A549 (cell line): ENCODE measurements around the gene INHA. TPM values are rescaled to one million over a fixed set of nuclear protein-coding genes. Genes with fewer than 3 reads are reported as not detected.

Experiments used
- ATAC-seq, 2 experiments: fragments of 200-7000 bp in 1 of 2; fragments of >200 bp in 1 of 2; cut with Nextera tagmentation in 1 of 2; cut with Tn5 transposase in 1 of 2; 3 replicates each; pipeline versions ENCODE4 v1.8.0 to v1.9.1; 2018 to 2020; ENCODE audit warnings: mild to moderate bottlenecking in 1 of 2, moderate library complexity in 1 of 2
- CTCF ChIA-PET: fragments of 300-600 bp; sonication (Branson Sonifier 250); formaldehyde crosslinking; extraction: SDS; loops from one replicate; lab custom pipeline; 2021; ENCODE audit warnings: antibody characterized with exemption, inconsistent platforms; lab: Yijun Ruan, JAX
- POLR2A ChIA-PET: fragments of 350-600 bp; formaldehyde crosslinking; extraction: SDS; loops from one replicate; lab custom pipeline; 2021; ENCODE audit warnings: antibody characterized with exemption, inconsistent platforms; lab: Yijun Ruan, JAX
- DNase-seq, 2 experiments: peaks; one replicate each; pipeline versions ENCODE4 v3.0.0 to v3.0.0-alpha.2; 2011 to 2016; ENCODE audit warnings: low read depth in 1 of 2, low spot score in 1 of 2
- FAIRE-seq: peaks from 2 replicates; lab custom pipeline; 2011; peaks lifted over from hg19 to GRCh38; lab: Jason Lieb, UNC
- H3K27ac ChIP-seq, 2 experiments: fragments of >200 bp; sonication (Bioruptor Twin); formaldehyde crosslinking; 3 replicates each; pipeline ENCODE4 v1.5.1; 2016 to 2017
- H3K4me1 ChIP-seq: fragments of >200 bp; sonication (Bioruptor Twin); formaldehyde crosslinking; 3 replicates; pipeline ENCODE4 v1.6.1; 2016
- H3K4me2 ChIP-seq: fragments of >200 bp; sonication (Bioruptor Twin); formaldehyde crosslinking; 3 replicates; pipeline ENCODE4 v1.6.1; 2016
- H3K4me3 ChIP-seq: fragments of >200 bp; sonication (Bioruptor Twin); formaldehyde crosslinking; 3 replicates; pipeline ENCODE4 v1.5.1; 2016
- H3K9me3 ChIP-seq: fragments of >200 bp; sonication (Bioruptor Twin); formaldehyde crosslinking; 3 replicates; pipeline ENCODE4 v1.6.1; 2016
- BHLHE40 ChIP-seq: IDR thresholded peaks from 2 replicates; pipeline ENCODE4 v1.6.1; 2012; ENCODE audit warnings: low read depth, low read length, inconsistent platforms
- EHMT2 ChIP-seq: fragments of 200-600 bp; sonication (generic); IDR thresholded peaks from 2 replicates; pipeline ENCODE4 v1.6.1; 2016; ENCODE audit warnings: antibody characterized with exemption, low read depth, mild to moderate bottlenecking, moderate library complexity
- HOXA7 ChIP-seq: fragments of 250-450 bp; sonication (Bioruptor Pico); IDR thresholded peaks from 2 replicates; pipeline ENCODE4 v1.5.0; 2020; ENCODE audit warnings: mild to moderate bottlenecking, moderate library complexity
- HOXB13 ChIP-seq: fragments of 250-450 bp; sonication (Bioruptor Pico); IDR thresholded peaks from 2 replicates; pipeline ENCODE4 v1.5.0; 2020; ENCODE audit warnings: low read depth, mild to moderate bottlenecking, moderate library complexity
- HOXB5 ChIP-seq: fragments of 250-450 bp; sonication (Bioruptor Pico); IDR thresholded peaks from 2 replicates; pipeline ENCODE4 v1.5.0; 2020; ENCODE audit warnings: mild to moderate bottlenecking, moderate library complexity
- MAFK ChIP-seq: fragments of 450-650 bp; IDR thresholded peaks from 2 replicates; pipeline ENCODE4 v1.6.1; 2014; ENCODE audit not compliant: partially characterized antibody
- MAZ ChIP-seq: fragments of 150-350 bp; IDR thresholded peaks from 2 replicates; pipeline ENCODE4 v1.6.1; 2014; ENCODE audit warnings: antibody characterized with exemption, low read depth, low read length, borderline replicate concordance
- POLR2A ChIP-seq: IDR thresholded peaks from 2 replicates; pipeline ENCODE4 v1.6.1; 2012; ENCODE audit warnings: mild to moderate bottlenecking, low read length
- POLR2AphosphoS2 ChIP-seq: conservative IDR thresholded peaks from 2 replicates; pipeline ENCODE4 v1.6.1; 2012; ENCODE audit warnings: low read length, improper control_type of control experiment, inconsistent platforms
- RAD21 ChIP-seq, 2 experiments: fragments of >200 bp in 1 of 2; sonication (Bioruptor Twin) in 1 of 2; formaldehyde crosslinking in 1 of 2; IDR thresholded peaks in 1 of 2; conservative IDR thresholded peaks in 1 of 2; 2 replicates in 1 of 2; 3 replicates in 1 of 2; pipeline ENCODE4 v1.6.1; 2012 to 2018; ENCODE audit warnings: inconsistent platforms in 1 of 2
- RNF2 ChIP-seq: fragments of 200-600 bp; sonication (generic); IDR thresholded peaks from 2 replicates; pipeline ENCODE4 v1.6.1; 2016; ENCODE audit warnings: low read depth, mild to moderate bottlenecking, antibody characterized with exemption, moderate library complexity, borderline replicate concordance
- SMC3 ChIP-seq: fragments of >200 bp; sonication (Bioruptor Twin); formaldehyde crosslinking; IDR thresholded peaks from 3 replicates; pipeline ENCODE4 v1.6.1; 2018; ENCODE audit warnings: inconsistent platforms
- ZFP36 ChIP-seq: fragments of 450-650 bp; IDR thresholded peaks from 2 replicates; pipeline ENCODE4 v1.6.1; 2014; ENCODE audit warnings: borderline replicate concordance; ENCODE audit not compliant: partially characterized antibody
- ZNF302 ChIP-seq: fragments of 250-450 bp; sonication (Bioruptor Pico); IDR thresholded peaks from 2 replicates; pipeline ENCODE4 v1.9.0; 2021; ENCODE audit warnings: inconsistent platforms, mild to moderate bottlenecking, moderate library complexity
- WGBS: methylation state at CpG from one replicate; pipeline ENCODE4 v1.1.6; 2017; ENCODE audit errors: missing lambda C conversion rate; 5-methylcytosine and 5-hydroxymethylcytosine counted together
- polyA plus RNA-seq, 4 experiments: library from polyadenylated mRNA; depleted of rRNA in 3 of 4; stranded (reverse); fragments of >200 nt; fragmentation: RNase III in 1 of 4; extraction: RNeasy Plus Mini Kit Qiagen cat#74134 plus additional on column Dnase treatment in 1 of 4; gene quantifications; 2 replicates in 3 of 4; 3 replicates in 1 of 4; pipeline ENCODE4 v1.2.3, GENCODE V29; 2011 to 2017
- TF ChIP-seq, protein P1 (sequence below): IDR thresholded peaks from 2 replicates; pipeline ENCODE4 v1.6.1; 2012
- TF ChIP-seq, protein P2 (sequence below): fragments of 250-450 bp; sonication (Bioruptor Pico); IDR thresholded peaks from 2 replicates; pipeline ENCODE4 v1.5.0; 2021; ENCODE audit warnings: mild to moderate bottlenecking, moderate library complexity, borderline replicate concordance
- TF ChIP-seq, protein P3 (sequence below): IDR thresholded peaks from 2 replicates; pipeline ENCODE4 v1.6.1; 2012
- TF ChIP-seq, protein P4 (sequence below): fragments of >200 bp; sonication (Bioruptor Twin); formaldehyde crosslinking; IDR thresholded peaks from 3 replicates; pipeline ENCODE4 v1.6.1; 2016
- TF ChIP-seq, protein P5 (sequence below): fragments of 150-350 bp; IDR thresholded peaks from 2 replicates; pipeline ENCODE4 v1.6.1; 2014; ENCODE audit warnings: low read depth, mild to moderate bottlenecking, low read length
- TF ChIP-seq, protein P6 (sequence below): IDR thresholded peaks from 2 replicates; pipeline ENCODE4 v1.6.1; 2012; ENCODE audit warnings: low read depth, borderline replicate concordance

INHA gene
- polyA plus RNA-seq, 2 of the 4 experiments (the other 2 are of a cell fraction), result 0.49 to 0.72 TPM

DNA sequence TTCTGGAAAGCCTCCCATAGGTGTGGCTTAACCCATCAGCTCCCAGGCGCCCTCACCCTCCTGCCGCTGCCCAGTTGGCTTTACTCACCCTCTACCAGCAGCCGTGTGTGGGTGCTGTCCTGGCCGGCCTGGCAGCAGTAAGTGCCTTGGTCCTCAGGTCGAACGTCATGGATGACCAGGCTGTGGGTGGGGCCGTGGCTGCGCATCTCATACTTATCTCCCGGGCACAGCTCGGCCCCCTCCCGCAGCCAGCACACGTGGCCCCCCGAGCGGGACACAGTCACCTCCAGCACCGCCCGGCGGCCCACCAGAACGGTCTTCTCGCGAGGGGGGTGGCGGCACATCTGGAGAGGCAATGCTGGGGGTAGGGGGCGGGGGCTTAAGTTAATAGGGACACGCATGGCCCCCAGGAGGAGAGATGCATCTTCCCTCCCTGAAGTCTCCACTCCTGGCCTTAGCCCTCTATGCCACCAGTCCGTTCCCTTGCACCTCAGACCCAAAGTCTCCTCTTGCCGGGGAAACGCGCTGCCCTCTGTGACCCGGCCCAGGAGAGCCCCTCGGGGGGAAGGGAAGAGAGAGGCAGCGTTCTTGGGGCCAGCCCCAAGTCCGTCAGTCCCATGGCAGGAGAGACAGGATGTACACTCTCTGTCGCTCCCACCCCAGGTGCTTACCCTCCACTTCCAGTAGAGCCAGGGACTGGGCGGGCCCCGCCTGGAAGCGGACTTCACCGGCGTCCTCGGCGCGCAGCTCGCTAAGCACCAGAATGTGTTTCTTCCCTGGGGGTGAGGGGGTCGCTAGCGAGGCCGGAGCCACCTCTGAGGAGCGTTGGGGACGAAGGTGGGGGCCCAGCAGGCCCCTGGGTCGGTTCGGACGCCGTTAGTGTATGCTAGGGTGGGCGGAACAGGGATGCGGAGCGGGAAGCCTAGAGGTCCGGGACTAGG is 20.4 kb upstream of the INHA start:
- Histone ChIP-seq H3K4me2 (peak overlapping the region; percentile 100), H3K27ac (peak overlapping the region; percentile 70 to 81; a peak in 4 of 6 replicates), H3K4me1 (peaks cover 16% of the 10 kb centered on the region), H3K9me3 (no peaks in the 10 kb centered on the region), H3K4me3 (peak overlapping the region; percentile 76)
- POLR2A ChIA-PET, result interaction anchor here (1.1 to 1.2 kb wide), 3 partner anchors 8 to 46 kb away, joined by 3 read pairs; partner anchors contain the start of genes CHPF, OBSL1, STK11IP and TMEM198
- FAIRE-seq (no peak), DNase-seq (peak in 1 of 2 experiments; percentile 52), ATAC-seq (peak; percentile 61 to 69)
- CTCF ChIA-PET, result interaction anchor here (1.0 to 5.8 kb wide), 9 partner anchors 8 to 90 kb away, joined by 3 to 51 read pairs (median 7); partner anchors contain the start of genes CHPF and TMEM198
- TF ChIP-seq RNF2, result 0 out of 2 replicates have a peak, but pooled peaks have one; percentile 24
- no peak for TF ChIP-seq SMC3
- WGBS, result 6% methylated on average over 25 of the region's 54 CpGs

DNA sequence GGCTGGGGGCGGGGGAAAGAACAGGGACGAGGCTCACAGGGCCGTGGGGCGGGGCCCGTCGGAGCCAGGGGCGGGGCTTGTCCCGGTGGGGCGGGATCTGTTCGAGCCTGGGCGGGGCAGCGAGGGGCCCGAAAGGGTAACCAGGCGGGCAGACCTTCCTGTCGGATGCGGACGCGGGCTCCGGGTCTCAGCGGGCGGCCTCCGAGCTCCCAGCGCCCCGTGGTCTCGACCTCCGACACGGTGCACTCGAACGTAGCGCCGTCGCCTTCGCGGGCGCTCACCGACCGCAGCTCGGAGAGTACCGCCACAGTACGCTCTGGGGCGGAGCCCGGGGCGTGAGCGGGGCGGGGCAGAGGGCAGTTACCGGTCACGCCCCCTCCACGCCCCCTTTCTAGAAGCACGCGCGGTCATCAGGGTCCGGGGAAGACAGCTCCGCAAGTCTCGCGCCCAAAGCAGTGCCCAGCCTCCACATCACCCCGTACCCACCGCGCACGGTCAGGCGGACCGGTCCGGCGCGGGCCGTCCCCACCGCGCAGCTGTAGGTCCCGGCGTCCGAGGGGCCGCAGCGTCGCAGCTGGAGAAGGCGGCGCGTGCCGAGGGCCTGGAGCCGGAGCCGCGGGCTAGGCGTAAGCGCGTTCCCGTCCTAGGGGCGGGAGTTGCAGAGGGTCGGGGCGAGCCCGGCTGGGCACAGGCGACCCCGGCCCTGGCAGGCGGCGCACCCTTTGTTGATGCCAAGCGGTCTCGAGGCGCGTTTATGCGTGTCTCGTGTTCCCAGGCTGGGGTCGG is 19.5 kb upstream of the INHA start:
- peak overlapping the region; percentile 100 for H3K4me2 ChIP-seq
- peak overlapping the region; percentile 70 to 81 for H3K27ac ChIP-seq
- peak; percentile 76 to 90 for ATAC-seq
- peaks cover 16% of the 10 kb centered on the region for H3K4me1 ChIP-seq
- H3K4me3 ChIP-seq, result peak overlapping the region; percentile 76
- peak; percentile 75 to 80 for DNase-seq
- TF ChIP-seq, protein P1, sequence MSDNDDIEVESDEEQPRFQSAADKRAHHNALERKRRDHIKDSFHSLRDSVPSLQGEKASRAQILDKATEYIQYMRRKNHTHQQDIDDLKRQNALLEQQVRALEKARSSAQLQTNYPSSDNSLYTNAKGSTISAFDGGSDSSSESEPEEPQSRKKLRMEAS, result peak; percentile 79
- TF ChIP-seq MAZ, result no peak
- TF ChIP-seq HOXB13 (CRISPR knock-in tag), result peak; percentile 27; the same call in 1 of the 2 replicates
- TF ChIP-seq, protein P2, sequence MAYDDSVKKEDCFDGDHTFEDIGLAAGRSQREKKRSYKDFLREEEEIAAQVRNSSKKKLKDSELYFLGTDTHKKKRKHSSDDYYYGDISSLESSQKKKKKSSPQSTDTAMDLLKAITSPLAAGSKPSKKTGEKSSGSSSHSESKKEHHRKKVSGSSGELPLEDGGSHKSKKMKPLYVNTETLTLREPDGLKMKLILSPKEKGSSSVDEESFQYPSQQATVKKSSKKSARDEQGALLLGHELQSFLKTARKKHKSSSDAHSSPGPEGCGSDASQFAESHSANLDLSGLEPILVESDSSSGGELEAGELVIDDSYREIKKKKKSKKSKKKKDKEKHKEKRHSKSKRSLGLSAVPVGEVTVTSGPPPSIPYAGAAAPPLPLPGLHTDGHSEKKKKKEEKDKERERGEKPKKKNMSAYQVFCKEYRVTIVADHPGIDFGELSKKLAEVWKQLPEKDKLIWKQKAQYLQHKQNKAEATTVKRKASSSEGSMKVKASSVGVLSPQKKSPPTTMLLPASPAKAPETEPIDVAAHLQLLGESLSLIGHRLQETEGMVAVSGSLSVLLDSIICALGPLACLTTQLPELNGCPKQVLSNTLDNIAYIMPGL (CRISPR knock-in tag), result no peak
- TF ChIP-seq, protein P3, sequence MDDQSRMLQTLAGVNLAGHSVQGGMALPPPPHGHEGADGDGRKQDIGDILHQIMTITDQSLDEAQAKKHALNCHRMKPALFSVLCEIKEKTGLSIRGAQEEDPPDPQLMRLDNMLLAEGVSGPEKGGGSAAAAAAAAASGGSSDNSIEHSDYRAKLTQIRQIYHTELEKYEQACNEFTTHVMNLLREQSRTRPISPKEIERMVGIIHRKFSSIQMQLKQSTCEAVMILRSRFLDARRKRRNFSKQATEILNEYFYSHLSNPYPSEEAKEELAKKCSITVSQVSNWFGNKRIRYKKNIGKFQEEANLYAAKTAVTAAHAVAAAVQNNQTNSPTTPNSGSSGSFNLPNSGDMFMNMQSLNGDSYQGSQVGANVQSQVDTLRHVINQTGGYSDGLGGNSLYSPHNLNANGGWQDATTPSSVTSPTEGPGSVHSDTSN, result no peak
- no peak for TF ChIP-seq RAD21 (conservative IDR thresholded peaks at IDR 0.05 in 1 of 2, IDR thresholded peaks at IDR 0.05 in 1 of 2)
- TF ChIP-seq MAFK, result no peak
- TF ChIP-seq, protein P4, sequence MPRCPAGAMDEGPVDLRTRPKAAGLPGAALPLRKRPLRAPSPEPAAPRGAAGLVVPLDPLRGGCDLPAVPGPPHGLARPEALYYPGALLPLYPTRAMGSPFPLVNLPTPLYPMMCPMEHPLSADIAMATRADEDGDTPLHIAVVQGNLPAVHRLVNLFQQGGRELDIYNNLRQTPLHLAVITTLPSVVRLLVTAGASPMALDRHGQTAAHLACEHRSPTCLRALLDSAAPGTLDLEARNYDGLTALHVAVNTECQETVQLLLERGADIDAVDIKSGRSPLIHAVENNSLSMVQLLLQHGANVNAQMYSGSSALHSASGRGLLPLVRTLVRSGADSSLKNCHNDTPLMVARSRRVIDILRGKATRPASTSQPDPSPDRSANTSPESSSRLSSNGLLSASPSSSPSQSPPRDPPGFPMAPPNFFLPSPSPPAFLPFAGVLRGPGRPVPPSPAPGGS, result no peak
- TF ChIP-seq BHLHE40, result no peak
- TF ChIP-seq RNF2, result 0 out of 2 replicates have a peak, but pooled peaks have one; percentile 22
- no peak for TF ChIP-seq ZNF302
- no peak for TF ChIP-seq POLR2AphosphoS2
- TF ChIP-seq ZFP36, result no peak
- TF ChIP-seq, protein P5, sequence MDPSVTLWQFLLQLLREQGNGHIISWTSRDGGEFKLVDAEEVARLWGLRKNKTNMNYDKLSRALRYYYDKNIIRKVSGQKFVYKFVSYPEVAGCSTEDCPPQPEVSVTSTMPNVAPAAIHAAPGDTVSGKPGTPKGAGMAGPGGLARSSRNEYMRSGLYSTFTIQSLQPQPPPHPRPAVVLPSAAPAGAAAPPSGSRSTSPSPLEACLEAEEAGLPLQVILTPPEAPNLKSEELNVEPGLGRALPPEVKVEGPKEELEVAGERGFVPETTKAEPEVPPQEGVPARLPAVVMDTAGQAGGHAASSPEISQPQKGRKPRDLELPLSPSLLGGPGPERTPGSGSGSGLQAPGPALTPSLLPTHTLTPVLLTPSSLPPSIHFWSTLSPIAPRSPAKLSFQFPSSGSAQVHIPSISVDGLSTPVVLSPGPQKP, result no peak
- no peak for TF ChIP-seq HOXB5 (CRISPR knock-in tag)
- TF ChIP-seq, protein P6, sequence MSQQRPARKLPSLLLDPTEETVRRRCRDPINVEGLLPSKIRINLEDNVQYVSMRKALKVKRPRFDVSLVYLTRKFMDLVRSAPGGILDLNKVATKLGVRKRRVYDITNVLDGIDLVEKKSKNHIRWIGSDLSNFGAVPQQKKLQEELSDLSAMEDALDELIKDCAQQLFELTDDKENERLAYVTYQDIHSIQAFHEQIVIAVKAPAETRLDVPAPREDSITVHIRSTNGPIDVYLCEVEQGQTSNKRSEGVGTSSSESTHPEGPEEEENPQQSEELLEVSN, result peak; percentile 79; the same call in 1 of the 2 replicates
- no peak for TF ChIP-seq HOXA7 (CRISPR knock-in tag)
- TF ChIP-seq EHMT2, result no peak
- TF ChIP-seq POLR2A, result peak; percentile 31
- FAIRE-seq, result no peak
- H3K9me3 ChIP-seq, result no peaks in the 10 kb centered on the region
- WGBS, result 26% methylated on average over 21 of the region's 99 CpGs
- POLR2A ChIA-PET, result interaction anchor here (1.1 to 1.2 kb wide), 3 partner anchors 8 to 45 kb away, joined by 3 read pairs; partner anchors contain the start of genes CHPF, OBSL1, STK11IP and TMEM198
- CTCF ChIA-PET, result interaction anchor here (1.5 to 5.8 kb wide), 6 partner anchors 8 to 89 kb away, joined by 3 to 51 read pairs (median 12); partner anchors contain the start of genes CHPF and TMEM198
